Limb (tissue), 2 donors: ENCODE data around the gene MCL1.
"Not testable (repeated sequence)": the region's sequence is repeated elsewhere in the genome, so short reads cannot be mapped to it uniquely, and the experiment has no call there.

Experiments used
- DNase-seq, 2 donors: peaks; one replicate each; pipeline ENCODE4 v3.0.0-alpha.2; 2016; ENCODE audit errors: extremely low spot score in 2 of 2

Gene MCL1

GRCh38 chr1:150602372-150602771, 23.0 kb upstream of the MCL1 start:
- DNase-seq, result not testable (repeated sequence)

DNA sequence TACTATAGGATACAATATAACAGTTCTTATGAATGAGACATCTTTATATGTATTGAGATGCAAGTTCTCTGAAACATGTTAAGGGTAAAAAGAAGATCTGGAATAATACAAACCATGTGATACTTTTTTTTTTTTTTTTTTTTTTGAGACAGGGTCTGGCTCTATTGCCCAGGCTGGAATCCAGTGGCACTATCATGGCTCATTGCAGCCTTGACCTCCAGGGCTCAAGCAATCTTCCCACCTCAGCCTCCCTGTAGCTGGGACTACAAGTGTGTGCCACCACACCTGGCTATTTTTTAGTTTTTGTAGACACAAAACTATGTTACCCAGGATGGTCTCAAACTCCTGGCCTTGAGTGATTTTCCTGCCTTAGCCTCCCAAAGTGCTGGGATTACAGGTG, 22.1 kb upstream of the MCL1 start:
- DNase-seq, result no peak

DNA sequence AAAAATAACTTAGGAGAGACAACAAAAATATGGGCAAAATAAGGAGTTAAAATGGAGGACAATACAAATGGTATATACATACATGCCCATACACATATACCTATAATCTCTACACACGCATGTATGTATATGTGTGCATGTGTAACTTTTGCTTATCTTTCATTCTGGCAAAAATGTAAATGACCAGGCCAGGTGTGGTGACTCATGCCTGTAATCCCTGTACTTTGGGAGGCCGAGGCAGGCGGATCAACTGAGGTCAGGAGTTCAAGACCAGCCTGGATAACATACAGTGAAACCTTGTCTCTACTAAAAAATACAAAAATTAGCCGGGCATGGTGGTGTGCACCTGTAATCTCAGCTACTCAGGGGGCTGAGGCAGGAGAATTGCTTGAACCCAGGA, 18.9 kb upstream of the MCL1 start:
- not testable (repeated sequence) for DNase-seq

- DNase-seq, result no peak
Measured at GRCh38 chr1:150596976-150597375, 17.6 kb upstream of the MCL1 start.

DNA sequence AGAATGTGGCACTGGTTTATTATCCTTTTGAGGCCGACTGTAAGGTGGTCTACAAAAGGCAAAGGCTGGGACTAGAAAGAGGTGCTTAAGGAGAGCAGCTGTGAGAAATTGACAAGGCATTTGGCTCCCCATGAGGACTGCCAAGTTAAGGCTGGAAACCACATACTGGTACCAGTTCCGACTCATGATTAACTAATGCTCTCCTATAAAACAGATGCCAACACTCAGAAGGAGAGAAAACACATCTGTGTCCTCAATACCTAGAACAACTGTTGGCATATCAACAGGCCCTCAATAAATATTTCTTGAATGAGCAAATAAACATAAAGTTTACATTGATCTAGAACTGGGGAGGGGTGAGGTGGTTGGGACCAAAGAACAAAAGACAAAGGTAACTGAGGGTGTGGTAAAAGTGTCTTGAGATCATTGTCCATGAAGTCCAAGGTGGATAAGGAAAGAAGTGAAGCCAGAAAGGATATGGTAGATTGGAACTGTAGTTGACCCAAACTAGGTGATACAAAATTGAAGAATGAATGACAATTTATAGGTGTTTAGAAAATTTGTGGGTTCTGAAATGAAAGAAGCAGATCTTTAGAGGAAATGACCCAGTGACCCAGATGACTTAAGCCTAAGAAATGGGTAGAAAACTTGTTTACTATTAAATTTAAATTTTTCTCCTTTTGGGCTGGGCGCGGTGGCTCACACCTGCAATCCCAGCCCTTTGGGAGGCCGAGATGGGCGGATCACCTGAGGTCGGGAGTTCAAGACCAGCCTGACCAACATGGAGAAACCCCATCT, 16.9 kb upstream of the MCL1 start:
- DNase-seq, result no peak

GRCh38 chr1:150582371-150582770, 3.0 kb upstream of the MCL1 start:
- no peak for DNase-seq

DNA sequence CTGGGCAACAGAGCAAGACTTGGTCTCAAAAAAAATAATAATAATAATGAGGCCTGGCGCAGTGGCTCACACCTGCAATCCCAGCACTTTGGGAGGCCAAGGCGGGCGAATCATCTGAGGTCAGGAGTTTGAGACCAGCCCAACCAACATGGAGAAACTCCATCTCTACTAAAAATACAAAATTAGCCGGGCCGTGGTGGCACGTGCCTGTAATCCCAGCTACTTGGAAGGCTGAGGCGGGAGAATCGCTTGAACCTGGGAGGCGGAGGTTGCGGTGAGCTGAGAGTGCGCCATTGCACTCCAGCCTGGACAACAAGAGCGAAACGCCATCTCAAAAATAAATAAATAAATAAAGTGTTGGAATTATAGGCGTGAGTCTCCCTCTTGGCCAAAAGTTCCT, 2.6 kb upstream of the MCL1 start:
- DNase-seq, result not testable (repeated sequence)

GRCh38 chr1:150581437-150581836, 2.0 kb upstream of the MCL1 start:
- not testable (repeated sequence) for DNase-seq

DNA sequence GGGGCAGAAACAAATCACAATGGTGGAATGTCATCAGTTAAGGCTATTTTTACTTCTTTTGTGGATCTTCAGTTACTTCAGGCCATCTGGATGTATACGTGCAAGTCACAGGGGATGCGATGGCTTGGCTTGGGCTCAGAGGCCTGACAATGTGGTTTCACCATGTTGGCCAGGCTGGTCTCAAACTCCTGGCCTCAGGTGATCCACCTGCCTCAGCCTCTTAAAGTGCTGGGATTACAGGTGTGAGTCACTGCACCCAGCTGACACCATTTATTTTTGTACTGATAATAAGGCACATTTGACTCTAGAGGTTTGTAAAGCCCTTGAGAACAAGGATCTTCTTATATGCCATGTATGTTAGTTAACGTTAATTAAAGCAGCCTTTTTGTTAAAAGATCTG, 1.6 kb upstream of the MCL1 start:
- DNase-seq, result not testable (repeated sequence)

DNA sequence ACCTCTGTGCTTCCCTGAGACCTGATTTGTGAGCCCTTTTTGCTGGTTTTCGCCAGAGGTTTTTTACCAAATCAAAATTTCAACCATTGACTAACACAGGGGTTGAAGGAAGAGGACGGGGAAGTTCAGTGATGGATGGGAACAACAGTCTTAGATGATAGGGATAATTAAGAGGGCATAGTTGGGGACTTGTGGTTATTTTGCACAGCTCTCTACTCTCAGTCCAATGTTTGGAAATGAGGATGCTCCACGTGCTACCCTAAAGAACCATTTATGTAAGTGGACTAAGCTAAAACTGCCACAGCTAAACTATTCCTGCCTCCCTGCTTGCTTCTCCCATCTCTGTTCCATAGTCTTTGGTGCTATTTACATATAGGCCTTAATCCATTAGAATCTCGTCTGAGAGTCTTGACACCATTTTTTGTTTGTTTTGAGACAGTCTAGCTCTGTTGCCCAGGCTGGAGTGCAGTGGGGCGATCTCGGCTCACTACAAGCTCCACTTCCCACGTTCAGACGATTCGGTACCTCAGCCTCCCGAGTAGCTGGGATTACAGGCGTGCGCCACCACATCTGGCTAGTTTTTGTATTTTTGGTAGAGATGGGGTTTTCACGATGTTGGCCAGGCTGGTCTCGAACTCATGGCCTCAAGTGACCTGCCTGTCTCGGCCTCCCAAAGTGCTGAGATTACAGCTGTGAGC, 684 bp upstream of the MCL1 start:
- no peak for DNase-seq

DNA sequence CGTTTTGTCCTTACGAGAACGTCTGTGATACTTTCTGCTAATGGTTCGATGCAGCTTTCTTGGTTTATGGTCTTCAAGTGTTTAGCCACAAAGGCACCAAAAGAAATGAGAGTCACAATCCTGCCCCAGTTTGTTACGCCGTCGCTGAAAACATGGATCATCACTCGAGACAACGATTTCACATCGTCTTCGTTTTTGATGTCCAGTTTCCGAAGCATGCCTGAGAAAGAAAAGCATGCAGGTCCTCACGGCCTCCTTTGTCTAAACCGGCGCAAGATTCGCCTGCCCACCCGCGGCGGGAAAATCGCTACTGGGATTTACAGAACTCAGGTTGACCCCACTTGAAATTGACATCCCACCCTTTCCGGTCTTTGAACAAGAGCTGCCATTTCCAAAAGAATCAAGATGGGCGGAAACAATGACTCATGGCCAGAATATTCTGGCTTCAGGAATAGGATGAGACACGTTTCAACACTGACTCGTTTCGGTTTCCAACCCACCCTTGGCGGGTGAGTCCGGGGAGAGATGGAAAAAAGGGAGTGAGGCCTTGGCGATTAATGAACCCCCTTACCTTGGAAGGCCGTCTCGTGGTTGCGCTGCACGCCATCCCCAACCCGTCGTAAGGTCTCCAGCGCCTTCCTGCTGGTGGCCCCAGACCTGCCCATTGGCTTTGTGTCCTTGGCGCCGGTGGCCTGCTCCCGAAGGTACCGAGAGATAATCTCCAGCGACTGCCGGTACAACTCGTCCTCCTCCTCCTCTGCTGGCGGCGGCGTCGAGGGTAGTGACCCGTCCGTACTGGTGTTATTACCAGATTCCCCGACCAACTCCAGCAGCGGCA, 919 bp downstream of the MCL1 start:
- peak; percentile 70 to 75 for DNase-seq

DNA sequence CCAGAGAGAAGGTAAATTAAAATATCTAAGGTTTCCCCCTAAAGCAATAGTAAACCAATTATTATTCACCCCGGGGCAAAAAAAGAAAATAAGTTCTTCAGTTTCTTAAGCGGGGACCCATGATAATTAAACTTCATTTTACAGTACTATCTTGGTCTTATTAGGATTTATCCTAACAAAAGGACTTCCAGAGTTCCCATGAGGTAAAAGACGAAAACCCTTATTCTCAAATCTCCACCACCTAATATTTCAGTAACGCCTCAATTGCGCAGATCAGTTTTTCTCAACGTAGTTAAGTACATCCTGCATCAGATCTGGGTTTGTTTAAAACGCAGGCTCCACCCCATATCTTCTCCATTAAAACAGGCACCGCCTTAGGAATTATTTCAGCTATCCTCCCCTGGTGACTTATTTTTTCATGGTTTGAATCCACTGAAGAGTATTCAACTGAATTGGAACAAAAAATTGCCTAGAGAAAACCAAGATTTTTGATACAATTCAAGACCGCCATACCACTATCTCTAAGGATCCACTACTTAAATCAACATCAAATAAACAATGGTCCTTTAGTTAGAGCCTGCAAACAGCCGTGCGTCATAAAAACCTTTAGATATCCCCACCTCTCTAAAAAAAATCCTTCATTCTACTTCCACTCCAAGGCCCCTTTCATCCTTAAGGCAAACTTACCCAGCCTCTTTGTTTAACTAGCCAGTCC, 1.7 kb downstream of the MCL1 start:
- DNase-seq, result no peak

GRCh38 chr1:150576794-150577556, 2.4 kb downstream of the MCL1 start:
- DNase-seq, result peak in 1 of 2 donors; percentile 27

DNA sequence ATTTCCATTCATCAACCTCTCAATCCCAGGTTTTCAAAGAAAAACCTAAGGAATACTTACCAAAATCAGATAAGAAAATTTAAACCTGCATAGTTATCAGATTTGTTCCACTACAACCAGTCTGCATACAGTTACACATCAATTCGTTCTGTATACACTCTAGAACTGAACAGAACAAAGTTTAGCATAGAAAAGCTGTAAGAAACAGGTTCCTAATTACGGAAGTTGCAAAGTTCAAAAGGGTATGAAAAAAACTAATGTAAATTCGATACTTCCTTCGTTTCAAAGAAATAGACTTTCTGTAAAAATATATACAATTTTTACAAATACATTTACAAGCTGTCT, 3.1 kb downstream of the MCL1 start:
- DNase-seq, result no peak

- DNase-seq, result no peak
Measured at GRCh38 chr1:150575518-150576366, 3.7 kb downstream of the MCL1 start.

GRCh38 chr1:150575072-150575489, 4.3 kb downstream of the MCL1 start:
- no peak for DNase-seq

- peak in 1 of 2 donors; percentile 27 for DNase-seq
Measured at GRCh38 chr1:150574260-150575071, 4.9 kb downstream of the MCL1 start.

DNA sequence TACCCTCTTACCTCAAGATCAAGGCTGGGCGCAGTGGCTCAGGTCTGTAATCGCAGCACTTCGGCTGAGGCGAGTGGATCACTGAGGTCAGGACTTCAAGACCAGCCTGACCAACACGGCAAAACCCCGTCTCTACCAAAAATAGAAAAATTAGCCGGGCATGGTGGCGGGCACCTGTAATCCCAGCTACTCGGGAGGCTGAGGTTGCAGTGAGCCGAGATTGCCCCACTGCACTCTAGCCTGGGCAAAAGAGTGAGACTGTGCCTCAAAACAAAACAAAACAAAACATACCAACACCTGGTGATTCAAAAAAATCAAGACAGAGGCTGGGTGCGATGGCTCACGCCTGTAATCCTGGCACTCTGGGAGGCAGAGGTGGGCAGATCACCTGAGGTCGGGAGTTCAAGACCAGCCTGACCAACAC, 5.8 kb downstream of the MCL1 start:
- not testable (repeated sequence) for DNase-seq
